HG03175 (cell line): ENCODE measurements around the gene ZSCAN10.

ENCODE experiments used
- ATAC-seq: cut with Tn5 transposase; IDR thresholded peaks from one replicate; pipeline ENCODE4 v1.9.1; 2021; ENCODE audit warnings: mild to moderate bottlenecking, moderate library complexity; ENCODE audit not compliant: unreplicated experiment

Gene ZSCAN10

DNA sequence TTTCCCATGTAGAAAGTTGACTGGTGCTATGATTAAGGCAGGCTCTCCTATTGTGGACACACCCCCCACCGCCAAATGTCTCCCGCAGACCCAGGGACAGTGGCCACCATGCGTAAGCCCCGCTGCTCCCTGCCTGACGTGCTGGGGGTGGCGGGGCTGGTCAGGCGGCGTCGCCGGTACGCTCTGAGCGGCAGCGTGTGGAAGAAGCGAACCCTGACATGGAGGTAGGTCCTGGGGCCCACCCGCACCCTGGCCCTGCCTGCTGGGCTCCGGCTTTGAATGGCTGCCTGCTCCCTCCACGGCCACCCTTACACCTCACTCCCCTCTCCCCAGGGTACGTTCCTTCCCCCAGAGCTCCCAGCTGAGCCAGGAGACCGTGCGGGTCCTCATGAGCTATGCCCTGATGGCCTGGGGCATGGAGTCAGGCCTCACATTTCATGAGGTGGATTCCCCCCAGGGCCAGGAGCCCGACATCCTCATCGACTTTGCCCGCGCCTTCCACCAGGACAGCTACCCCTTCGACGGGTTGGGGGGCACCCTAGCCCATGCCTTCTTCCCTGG is 49.1 kb downstream of the ZSCAN10 start:
- no peak for ATAC-seq

DNA sequence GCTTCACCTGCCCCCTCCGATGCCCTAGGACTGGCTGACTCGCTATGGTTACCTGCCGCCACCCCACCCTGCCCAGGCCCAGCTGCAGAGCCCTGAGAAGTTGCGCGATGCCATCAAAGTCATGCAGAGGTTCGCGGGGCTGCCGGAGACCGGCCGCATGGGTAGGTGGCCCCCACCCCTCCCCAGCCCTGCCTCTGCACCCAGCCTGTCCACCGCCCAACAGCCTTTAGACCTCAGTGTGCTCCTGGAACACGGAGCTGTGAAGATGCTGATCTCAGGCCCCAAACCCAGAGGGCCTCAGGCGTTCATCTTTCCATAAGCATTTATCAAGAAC is 51.7 kb downstream of the ZSCAN10 start:
- ATAC-seq = no peak

DNA sequence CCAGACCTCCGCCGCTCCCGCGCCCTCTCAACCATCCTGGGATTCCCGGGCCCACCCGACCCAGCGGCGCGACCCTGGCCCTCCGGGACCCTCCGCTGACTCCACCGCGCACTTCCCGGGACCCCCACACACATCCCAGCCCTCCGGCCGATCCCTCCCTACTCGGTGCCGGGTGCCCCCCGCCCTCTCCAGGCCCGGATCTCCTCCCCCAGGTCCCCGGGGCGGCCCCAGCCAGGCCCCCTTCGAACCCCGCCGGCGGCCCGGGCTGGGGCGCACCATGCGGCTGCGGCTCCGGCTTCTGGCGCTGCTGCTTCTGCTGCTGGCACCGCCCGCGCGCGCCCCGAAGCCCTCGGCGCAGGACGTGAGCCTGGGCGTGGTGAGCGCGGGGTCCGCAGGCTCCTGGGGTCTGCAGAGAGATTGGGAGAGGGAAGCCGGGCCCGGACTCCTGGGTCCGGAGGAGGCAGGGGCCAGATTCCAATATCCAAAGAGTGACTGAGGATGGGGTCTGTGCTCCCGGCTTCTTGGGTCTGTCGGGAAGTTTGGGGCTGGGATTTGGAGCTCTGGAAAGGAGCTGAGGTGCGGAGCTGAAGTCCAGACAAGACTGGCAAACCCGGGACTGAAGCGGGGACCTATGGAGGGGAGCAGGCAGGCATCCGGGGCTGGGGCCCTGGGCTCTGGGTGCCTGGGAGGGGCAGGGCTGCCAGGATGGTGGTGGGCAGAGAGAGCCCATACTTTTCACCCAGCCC is 52.3 kb downstream of the ZSCAN10 start:
- ATAC-seq = no peak

DNA sequence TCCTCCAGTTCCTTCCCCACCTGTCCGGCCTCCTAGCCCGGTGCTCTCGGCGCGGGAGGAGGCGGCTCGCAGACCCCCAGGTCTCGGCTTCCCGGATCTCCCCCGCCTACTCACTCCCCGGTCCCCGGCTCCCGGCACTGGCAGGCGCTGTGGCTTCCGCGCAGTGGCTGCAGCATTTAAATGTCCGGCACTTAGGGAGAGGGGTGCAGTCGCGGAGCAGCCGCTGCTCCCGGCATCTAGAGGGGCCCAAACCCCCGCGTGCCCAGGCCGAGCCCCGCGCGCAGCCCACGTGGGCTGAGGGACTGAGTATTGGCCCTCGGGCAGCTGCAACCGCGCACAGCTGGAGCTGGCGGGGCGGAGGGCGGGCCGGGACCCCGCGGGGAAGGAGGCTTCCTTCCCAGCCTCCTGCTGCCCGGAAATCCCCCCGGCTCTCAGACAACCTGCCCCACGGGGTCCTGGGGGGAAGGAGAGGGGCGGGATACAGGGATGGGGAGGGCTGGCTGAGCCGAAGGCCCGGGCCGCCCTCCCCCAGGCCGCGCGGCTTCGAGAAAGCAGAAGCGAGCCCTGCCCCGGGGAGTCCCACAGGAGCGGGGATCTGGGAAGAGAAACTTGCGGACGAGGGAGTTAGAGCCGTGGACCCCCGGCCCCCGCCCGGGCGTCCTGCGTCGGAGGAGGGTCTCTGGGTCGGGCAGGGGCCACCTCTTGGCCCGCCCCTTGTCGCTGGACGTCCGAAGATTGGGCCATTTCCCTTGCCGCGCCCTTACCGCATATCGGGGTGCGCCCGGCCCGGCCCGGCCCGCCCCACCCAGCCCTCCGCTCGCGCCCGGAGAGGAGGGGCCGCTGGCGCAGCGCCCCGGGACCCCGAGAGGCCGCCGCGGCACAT is 53.1 kb downstream of the ZSCAN10 start, which contains the start of gene MMP25:
Gene MMP25 (plus strand): TSS at position 804 of the 883 bp plus-strand sequence. CDS start 357 bp downstream, outside the sequence.
- ATAC-seq = no peak

DNA sequence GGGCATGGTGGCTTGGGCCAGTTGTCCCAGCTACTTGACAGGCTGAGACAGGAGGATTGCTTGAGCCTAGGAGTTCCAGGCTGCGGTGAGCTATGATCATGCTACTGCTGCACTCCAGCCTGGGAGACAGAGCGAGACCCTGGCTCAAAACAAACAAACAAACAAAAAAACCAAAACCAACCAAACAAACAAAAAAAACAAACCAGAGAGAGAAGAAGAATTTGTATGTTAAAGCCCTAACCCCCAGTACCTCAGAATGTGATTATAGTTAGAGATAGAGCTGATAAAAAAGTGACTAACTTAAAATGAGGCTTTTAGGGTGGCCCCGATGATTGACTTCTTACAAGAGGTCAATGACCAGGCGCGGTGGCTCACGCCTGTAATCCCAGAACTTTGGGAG is 54.4 kb downstream of the ZSCAN10 start:
- no peak for ATAC-seq

DNA sequence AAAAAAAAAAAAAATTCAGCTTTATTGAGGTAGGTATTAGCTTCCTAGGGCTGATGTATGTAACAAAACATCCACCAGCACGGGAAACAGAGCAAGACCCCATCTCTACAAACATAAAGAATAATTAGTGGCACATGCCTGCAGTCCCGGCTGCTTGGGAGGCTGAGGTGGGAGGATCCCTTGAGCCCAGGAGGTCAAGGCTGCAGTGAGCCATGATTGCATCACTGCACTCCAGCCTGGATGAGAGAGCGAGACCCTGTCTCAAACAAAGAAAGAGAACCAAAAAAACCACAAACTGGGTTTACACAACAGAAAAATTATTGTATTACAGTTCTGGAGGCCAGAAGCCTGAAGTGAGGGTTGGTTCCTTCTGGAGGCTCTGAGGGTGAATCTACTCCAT is 56.7 kb downstream of the ZSCAN10 start:
- no peak for ATAC-seq

DNA sequence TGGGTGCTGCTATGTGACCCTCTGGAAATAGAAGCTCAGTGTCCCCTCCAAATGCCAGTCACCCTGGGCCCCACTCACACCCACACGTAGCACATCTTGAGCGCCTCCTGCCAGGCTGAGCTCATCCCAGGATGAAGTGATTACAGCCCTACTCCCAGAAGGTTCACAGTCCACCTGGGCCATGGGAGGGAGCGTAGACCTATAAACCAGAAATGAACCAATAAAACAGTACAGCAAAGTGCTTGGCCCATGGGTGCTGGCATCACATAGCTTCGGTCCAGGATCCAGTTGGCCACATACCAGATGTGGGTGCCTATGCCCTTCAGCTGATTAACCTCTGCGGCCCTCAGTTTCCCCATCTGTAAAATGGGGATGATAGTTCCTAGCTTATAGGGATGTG is 60.2 kb downstream of the ZSCAN10 start:
- ATAC-seq = no peak
